MG63 (cell line): ENCODE data around the gene FAM187B. TPM values are rescaled to one million over a fixed set of nuclear protein-coding genes. Genes with fewer than 3 reads are reported as not detected.
"Not testable (repeated sequence)": the region's sequence is repeated elsewhere in the genome, so short reads cannot be mapped to it uniquely, and the experiment has no call there.

Experiments used
- DNase-seq: peaks from one replicate; pipeline ENCODE4 v3.0.0-alpha.2; 2020
- H3K27me3 ChIP-seq: fragments of 250-450 bp; sonication (Bioruptor Pico); 2 replicates; pipeline ENCODE4 v1.5.1; 2020; ENCODE audit warnings: mild to moderate bottlenecking, moderate library complexity
- H3K36me3 ChIP-seq: fragments of 250-450 bp; sonication (Bioruptor Pico); 2 replicates; pipeline ENCODE4 v1.5.1; 2020; ENCODE audit warnings: mild to moderate bottlenecking, moderate library complexity
- H3K4me3 ChIP-seq: fragments of 250-450 bp; sonication (Bioruptor Pico); 2 replicates; pipeline ENCODE4 v1.5.1; 2020; ENCODE audit warnings: mild to moderate bottlenecking, moderate library complexity
- H3K9me3 ChIP-seq: fragments of 250-450 bp; sonication (Bioruptor Pico); 2 replicates; pipeline ENCODE4 v1.5.1; 2020; ENCODE audit warnings: mild to moderate bottlenecking, moderate library complexity
- total RNA-seq: library from RNA; depleted of rRNA; stranded (reverse); fragments of >200 nt; shearing (Covaris generic); gene quantifications from 2 replicates; pipeline ENCODE4 v1.2.3, GENCODE V29; 2014; ENCODE audit warnings: low replicate concordance

FAM187B gene
- total RNA-seq, 1 experiment from 2014 or later = not detected

DNA sequence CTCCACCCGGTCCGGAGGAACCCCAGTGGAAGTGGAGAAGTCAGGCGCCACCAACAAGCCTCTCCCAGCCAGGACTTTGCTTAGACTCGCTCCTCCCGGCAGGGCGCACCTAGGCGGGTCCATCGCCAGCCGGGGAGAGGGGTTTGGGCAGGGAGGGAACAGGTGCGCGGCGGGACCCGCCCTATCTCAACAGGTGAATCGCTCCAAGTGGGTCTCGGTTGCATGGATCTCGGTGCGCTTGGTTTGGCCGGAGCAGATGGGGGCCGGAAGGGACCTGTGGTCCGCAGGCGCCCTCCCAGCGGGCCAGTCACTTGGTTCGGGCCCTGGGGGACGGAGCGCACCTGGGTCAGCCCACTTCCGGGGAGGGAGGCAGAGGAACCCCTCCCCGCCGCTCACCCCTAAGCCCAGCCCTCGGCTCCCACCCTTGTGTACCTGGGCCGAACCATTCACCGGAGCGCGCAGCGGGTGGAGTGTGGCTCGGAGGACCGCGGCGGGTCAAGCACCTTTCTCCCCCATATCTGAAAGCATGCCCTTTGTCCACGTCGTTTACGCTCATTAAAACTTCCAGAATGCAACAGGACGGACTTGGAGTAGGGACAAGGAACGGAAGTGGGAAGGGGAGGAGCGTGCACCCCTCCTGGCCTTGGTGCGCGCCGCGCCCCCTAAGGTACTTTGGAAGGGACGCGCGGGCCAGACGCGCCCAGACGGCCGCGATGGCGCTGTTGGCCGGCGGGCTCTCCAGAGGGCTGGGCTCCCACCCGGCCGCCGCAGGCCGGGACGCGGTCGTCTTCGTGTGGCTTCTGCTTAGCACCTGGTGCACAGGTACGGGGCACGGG is 20.0 kb upstream of the FAM187B start, which contains the start of gene LSR:
TSS of gene LSR (plus strand) at position 693 of the 836 bp plus-strand sequence. CDS start at position 714, 21 bp downstream.
- H3K36me3 ChIP-seq = no peaks in the 10 kb centered on the region
- H3K9me3 ChIP-seq = peaks cover 8% of the 10 kb centered on the region
- DNase-seq = no peak
- no peak within 1 kb of the TSS for H3K4me3 ChIP-seq
- H3K27me3 ChIP-seq = peaks cover 53% of the 10 kb centered on the region

GRCh38 chr19:35247526-35248309 is 19.2 kb upstream of the FAM187B start:
- Histone ChIP-seq H3K36me3 (no peaks in the 10 kb centered on the region), H3K27me3 (peaks cover 56% of the 10 kb centered on the region), H3K9me3 (peaks cover 8% of the 10 kb centered on the region), H3K4me3 (no peak overlapping the region)
- no peak for DNase-seq

- Histone ChIP-seq H3K4me3 (no peak overlapping the region), H3K27me3 (peaks cover 57% of the 10 kb centered on the region), H3K9me3 (peaks cover 9% of the 10 kb centered on the region), H3K36me3 (no peaks in the 10 kb centered on the region)
- no peak for DNase-seq
These were observed 18.0 kb upstream of the FAM187B start for GRCh38 chr19:35246466-35247092.

GRCh38 chr19:35241417-35241816 is 12.9 kb upstream of the FAM187B start:
- peaks cover 14% of the 10 kb centered on the region for H3K9me3 ChIP-seq
- no peaks in the 10 kb centered on the region for H3K36me3 ChIP-seq
- H3K4me3 ChIP-seq = no peak overlapping the region
- no peak for DNase-seq
- peaks cover 36% of the 10 kb centered on the region for H3K27me3 ChIP-seq

DNA sequence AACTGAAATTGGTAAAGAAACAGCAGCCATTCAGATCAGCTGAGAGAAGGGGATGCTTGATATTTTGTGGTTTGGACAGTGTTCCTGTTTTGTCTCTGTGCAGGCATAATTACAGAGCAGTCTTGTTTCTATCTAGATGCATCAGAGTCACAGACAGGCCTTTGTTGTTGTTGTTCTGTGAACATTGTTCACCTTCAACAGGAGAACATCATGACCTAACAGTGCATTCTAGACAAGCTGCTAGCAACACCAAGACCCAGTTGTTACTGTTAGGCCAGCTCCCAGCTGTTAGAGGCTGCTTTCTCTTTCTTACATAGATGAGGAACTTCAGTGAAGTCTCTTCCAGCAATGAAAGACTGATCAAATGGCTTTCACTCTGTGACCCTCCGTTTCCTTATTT is 11.8 kb upstream of the FAM187B start:
- peaks cover 26% of the 10 kb centered on the region for H3K27me3 ChIP-seq
- no peak for DNase-seq
- H3K36me3 ChIP-seq = no peaks in the 10 kb centered on the region
- no peak overlapping the region for H3K4me3 ChIP-seq
- peaks cover 11% of the 10 kb centered on the region for H3K9me3 ChIP-seq

DNA sequence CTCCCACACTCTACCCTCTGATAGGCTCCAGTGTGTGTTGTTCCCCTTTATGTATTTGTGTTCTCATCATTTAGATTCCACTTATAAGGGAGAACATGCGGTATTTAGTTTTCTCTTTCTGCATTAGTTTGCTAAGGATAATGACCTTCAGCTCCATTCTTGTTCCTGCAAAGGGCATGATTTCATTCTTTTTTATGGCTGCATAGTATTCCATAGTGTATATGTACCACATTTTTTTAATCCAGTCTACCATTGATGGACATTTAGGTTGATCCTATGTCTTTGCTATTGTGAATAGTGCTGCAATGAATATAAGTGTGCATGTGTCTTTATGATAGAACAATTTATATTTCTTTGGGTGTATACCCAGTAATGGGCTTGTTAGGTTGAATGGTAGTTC is 11.1 kb upstream of the FAM187B start:
- H3K4me3 ChIP-seq, DNase-seq, H3K36me3 ChIP-seq: not testable (repeated sequence)
- peaks cover 26% of the 10 kb centered on the region for H3K27me3 ChIP-seq
- H3K9me3 ChIP-seq = peaks cover 10% of the 10 kb centered on the region

DNA sequence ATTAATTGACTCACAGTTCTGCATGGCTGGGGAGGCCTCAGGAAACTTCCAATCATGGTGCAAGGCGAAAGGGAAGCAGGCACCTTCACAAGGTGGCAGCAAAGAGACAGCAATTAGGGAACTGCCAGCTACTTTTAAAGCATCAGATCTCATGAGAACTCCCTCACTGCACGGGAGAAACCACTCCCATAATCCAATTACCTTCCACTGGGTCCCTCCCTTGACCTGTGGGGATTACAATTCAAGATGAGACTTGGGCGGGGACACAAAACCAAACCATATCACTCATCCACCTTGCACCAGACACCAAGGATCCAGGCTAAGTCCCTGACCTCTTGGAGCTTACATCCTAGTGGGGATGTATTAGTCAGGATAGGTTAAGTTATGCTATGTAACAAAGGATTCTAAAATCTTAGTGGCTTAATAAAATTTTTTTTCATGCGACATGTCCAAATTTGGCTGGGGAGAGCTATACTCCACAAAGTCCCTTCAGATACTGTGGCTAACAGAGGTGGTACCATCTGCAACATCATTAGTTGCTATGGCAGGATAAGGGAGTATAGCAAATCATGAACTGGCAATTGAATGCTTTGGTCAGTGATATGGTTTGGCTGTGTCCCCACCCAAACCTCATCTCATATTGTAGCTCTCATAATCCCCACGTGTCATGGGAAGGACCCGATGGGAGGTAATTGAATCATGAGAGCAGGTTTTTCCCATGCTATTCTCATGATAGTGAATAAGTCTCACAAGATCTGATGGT is 8.3 kb upstream of the FAM187B start:
- Histone ChIP-seq H3K4me3 (no peak overlapping the region), H3K27me3 (peaks cover 19% of the 10 kb centered on the region; the same call in 1 of the 2 replicates)
- DNase-seq = no peak

DNA sequence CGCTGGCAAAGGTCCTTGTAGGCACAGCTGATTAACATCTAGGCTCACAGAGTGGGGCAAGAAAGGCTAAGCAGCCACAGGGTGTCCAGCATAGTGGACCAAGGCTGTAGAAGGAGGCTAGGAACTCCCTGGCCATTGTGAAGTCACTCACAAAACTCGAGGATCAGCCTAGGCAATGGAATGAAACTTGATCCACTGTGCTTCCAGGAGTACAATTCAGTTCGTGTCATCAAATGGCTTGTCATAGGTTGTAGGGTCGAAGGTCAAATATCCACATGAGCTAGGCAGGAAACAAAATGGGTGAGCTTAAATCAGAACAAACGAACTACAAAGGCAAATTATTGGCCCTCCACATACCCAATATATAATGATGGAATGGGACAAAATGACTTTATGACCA is 4.4 kb upstream of the FAM187B start:
- no peaks in the 10 kb centered on the region for H3K36me3 ChIP-seq
- H3K27me3 ChIP-seq = peaks cover 9% of the 10 kb centered on the region
- peaks cover 6% of the 10 kb centered on the region for H3K9me3 ChIP-seq
- DNase-seq = no peak
- H3K4me3 ChIP-seq = no peak overlapping the region

More for the DNA sequence above, 8.3 kb upstream of the FAM187B start:
- Histone ChIP-seq H3K36me3 (no peaks in the 10 kb centered on the region), H3K9me3 (peaks cover 13% of the 10 kb centered on the region)

DNA sequence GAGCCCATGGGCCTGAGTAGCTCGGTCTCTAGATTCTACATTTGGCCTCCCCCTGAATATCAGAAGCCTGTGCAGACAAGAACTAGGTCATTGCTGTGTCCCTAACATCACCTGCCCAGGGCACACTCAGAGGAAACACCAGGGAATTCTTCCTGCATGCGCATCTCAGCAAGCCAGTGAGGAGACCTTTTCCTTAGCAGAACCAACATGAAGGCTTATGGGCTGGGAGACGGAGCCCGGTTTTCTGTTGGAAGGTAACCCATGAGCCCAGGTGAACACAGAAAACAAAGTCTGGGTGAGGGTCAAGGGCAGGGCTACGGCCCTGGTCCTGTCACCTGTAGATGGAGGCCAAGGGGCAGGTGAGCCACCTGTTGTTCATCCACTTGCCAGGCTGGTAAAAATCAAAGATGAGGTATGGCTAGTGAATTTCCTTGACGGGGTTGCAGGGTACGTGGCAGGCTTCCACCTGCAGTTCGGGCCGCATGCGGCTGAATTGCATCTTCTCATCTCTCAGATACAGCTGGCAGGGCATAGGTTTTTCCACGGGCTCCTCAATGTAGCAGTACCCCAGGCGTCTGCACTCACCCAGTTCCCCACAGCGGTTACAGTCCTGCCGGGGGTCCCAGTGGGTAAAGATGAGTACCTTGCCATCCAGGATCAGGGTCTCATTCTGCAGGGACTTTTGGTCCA is 3.6 kb upstream of the FAM187B start:
- peaks cover 6% of the 10 kb centered on the region for H3K9me3 ChIP-seq

DNA sequence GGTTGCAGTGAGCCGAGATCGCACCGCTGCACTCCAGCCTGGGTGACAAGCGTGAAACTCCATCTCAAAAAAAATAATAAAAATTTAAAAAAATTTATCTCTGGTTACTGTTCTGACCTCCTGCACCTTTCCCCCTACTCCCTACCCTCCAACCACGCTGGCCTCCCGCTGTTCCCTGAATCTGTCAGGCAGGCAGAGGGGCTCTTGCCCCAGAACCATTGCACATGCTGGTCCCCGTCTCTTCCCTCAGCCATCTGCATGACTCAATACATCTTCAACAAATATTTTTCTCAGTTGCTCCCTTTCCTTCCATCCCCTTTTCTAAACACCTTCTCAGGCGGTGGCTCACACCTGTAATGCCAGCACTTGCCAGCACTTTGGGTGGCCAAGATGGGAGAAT is 1.1 kb upstream of the FAM187B start:
- no peak for DNase-seq

More for the DNA sequence above, 3.6 kb upstream of the FAM187B start:
- H3K36me3 ChIP-seq = no peaks in the 10 kb centered on the region
- no peak for DNase-seq
- no peak overlapping the region for H3K4me3 ChIP-seq
- peaks cover 5% of the 10 kb centered on the region; the same call in 1 of the 2 replicates for H3K27me3 ChIP-seq

DNA sequence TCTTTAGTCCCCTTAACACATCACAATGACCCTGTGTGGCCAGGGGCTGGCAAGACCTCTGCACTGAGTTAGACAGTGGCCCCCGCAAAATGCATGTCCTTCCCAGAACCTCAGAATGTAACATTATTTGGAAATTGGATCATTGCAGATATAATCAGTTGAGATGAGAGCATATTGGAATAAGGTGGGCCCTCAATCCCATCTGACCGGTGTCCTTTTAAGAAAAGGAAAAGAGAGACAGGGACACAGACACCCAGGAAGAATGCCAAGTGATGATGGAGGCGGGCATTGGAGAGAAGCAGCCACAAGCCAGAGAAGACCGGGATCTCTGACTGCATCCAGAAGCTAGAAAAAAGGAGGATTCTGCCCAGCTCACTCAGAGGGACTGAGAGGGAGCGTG is 1.8 kb downstream of the FAM187B start:
- Histone ChIP-seq H3K9me3 (no peaks in the 10 kb centered on the region), H3K36me3 (no peaks in the 10 kb centered on the region), H3K27me3 (peaks cover 2% of the 10 kb centered on the region; the same call in 1 of the 2 replicates), H3K4me3 (no peak overlapping the region)
- DNase-seq = no peak

More for the DNA sequence above, 1.1 kb upstream of the FAM187B start:
- Histone ChIP-seq H3K9me3 (peaks cover 3% of the 10 kb centered on the region), H3K36me3 (no peaks in the 10 kb centered on the region), H3K4me3 (no peak overlapping the region), H3K27me3 (peaks cover 2% of the 10 kb centered on the region; the same call in 1 of the 2 replicates)

DNA sequence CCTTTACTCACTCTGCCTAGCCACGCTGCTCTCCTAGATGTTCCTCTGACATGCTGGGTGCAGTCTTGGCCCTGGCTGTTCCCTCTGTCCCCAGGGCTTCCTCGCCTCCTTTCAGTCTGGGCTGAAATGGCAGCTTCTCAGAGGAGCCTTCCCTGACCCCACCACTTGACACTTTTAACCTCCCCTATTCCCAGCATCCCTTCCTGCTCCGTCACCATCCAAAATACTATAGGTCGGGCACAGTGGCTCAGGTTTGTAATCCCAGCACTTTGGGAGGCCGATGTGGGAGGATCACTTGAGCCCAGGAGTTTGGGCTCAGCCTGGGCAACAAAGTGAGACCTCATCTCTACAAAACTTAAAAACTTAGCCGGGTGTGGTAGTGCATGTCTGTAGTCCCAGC is 2.6 kb downstream of the FAM187B start:
- Histone ChIP-seq H3K36me3 (no peaks in the 10 kb centered on the region), H3K4me3 (no peak overlapping the region), H3K9me3 (no peaks in the 10 kb centered on the region), H3K27me3 (peaks cover 2% of the 10 kb centered on the region; the same call in 1 of the 2 replicates)
- no peak for DNase-seq

DNA sequence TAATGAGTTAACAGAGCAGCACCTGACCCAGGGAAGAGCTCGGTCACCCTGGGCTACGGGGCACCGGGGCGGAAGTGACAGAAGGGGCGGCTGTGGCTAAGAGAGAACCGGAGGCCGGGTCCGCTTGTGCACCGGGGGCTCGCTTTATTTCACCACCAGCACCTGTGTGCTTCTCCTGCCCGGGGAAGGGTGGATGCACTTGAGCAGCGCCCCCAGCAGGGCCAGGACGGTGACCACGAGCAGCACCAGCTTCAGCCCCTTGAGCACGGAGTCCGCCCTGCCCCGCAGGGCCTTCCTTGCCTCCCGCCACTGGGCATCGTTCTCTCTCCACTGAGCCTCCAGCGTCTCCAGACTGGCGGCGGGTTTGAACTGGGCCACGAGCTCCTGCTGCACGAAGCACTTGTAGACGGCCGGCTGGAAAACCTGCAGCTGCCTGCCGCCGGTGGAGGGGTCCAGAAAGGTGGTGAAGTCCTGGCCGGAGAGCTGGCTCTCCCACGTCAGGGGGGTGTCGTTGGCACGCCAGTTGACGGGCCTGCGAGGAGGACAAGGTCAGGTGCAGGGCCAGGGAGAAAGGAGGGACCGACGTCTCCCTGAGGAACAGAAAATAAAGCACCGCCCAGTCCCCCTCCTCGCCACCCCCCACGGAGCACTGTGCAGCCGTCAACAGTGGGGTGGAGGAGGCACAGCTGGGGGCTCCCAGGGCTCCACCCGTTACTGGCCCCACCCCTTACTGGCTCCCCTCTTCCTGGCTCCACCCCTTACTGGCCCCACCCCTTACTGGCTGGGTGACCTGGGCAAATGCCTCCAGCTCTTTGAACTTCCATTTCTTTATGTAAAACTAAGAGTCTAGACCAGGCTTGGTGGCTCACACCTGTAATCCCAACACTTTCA is 3.6 kb downstream of the FAM187B start:
- peaks cover 2% of the 10 kb centered on the region; the same call in 1 of the 2 replicates for H3K9me3 ChIP-seq
- H3K4me3 ChIP-seq = no peak overlapping the region
- H3K36me3 ChIP-seq = no peaks in the 10 kb centered on the region
- no peak for DNase-seq
- no peaks in the 10 kb centered on the region for H3K27me3 ChIP-seq

DNA sequence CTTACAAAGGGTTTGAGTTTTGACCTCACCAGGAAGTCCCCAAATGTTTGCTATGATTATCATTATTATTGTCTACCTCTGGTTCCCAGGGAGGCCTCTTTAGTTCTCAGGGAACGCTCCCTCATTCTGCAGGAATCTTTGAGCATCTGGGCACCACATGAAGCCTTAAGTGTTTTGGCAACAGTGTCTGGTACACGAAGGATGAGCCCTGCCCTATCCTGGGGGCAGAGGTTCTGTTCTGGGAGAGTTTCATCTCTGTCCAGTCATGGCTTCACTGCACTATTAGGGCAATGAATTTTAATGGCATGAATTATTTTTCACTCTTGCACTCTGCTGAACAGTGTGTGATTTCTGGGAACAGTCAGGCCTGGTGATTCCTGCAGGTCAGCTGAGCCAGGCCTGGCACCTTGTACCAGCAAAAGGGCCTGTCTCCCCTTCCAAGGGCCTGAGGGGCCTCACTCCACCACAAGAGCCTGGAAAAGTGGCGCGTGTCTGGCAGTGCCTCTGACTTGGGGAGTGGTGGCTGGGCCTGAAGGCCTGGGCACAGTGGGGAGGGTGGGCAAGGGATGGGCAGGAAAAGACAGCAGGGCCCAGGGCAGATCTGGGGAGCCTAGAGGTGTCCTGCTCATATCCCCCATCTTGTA is 4.6 kb downstream of the FAM187B start:
- no peaks in the 10 kb centered on the region for H3K36me3 ChIP-seq
- no peak overlapping the region for H3K4me3 ChIP-seq
- no peak for DNase-seq
- H3K27me3 ChIP-seq = no peaks in the 10 kb centered on the region
- H3K9me3 ChIP-seq = peaks cover 2% of the 10 kb centered on the region; the same call in 1 of the 2 replicates
